Measurements from ENCODE around the gene GIMAP4.
"Not testable (repeated sequence)": the region's sequence is repeated elsewhere in the genome, so short reads cannot be mapped to it uniquely, and the experiment has no call there.

The GIMAP4 gene

DNA sequence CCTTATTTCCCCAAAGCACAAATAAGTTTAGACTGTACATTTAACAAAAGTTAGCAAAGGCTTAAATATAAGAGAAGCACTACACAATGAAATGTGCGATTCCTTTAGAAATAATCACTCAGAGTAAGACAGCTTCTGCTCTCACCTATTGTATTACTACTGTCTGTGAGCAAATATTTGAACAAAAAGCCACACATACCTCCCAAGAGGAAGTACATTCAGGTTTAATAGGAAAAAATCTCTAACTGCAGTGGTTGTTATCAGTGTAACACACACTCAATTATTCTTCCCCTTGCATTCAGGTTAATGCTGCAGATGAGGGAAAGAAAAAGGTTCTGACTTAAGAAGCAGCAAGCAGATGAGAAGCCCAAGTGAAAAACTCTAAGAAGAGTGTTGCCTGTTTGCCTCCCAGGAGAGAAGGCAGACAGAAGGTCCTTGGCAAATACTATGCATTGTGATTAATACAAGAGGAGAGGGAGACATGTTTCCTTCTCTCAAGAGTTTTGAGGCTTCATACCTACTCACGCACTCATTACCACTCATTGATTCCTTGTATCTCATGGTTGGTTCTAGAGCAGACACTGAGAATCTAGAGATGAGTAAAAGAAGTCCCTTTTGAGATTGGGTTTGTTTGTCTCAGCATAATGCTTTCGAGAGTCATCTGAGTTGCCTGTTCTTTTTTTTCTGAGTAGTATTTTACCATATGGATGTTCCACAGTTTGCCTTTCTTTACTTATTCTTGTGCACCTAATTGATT, 13.6 kb downstream of the GIMAP4 start:
- no peak for DNase-seq (ENCODE audit: low read depth, low spot score)

- DNase-seq (ENCODE audit: low read depth, low spot score), result no peak
These were observed 18.0 kb downstream of the GIMAP4 start for GRCh38 chr7:150585199-150585598.

DNA sequence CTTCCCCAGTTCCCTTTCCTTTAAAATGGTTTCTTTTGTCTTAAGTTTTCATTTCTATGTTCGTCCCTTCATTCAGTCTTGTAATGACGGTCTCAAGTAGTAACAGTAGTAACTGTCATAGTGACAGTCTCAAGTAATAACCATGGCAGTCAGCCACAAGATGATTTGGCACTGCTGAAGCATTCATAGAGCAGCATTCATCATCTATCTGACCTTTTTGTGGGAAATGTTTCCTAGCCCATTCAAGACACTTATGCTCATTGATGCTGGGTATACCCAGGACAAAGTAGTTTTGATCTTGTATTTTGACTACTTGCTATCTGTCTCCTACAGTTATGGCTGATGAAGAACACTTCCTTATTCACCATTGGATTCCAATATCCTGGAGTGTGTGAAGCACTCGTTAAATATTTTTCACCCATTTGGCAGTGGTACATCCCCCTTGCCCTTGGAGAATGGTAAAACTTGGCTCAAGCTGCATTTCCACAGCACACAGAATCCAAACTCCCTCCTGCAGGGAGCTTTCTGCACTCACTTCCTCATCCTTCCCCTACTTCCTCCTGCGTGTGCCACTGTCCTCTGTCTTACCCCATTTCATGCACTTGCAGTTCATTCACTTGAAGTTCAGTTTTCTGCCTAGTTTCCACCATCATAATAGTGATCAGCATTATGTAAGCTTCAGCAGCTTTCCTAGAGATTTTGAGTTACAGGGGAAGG, 19.0 kb downstream of the GIMAP4 start:
- no peak for DNase-seq (ENCODE audit: low read depth, low spot score)

GRCh38 chr7:150586785-150587152, 19.6 kb downstream of the GIMAP4 start:
- no peak for DNase-seq (ENCODE audit: low read depth, low spot score)

- no peak for DNase-seq (ENCODE audit: low read depth, low spot score)
These were observed 20.4 kb downstream of the GIMAP4 start for GRCh38 chr7:150587551-150587950.

DNA sequence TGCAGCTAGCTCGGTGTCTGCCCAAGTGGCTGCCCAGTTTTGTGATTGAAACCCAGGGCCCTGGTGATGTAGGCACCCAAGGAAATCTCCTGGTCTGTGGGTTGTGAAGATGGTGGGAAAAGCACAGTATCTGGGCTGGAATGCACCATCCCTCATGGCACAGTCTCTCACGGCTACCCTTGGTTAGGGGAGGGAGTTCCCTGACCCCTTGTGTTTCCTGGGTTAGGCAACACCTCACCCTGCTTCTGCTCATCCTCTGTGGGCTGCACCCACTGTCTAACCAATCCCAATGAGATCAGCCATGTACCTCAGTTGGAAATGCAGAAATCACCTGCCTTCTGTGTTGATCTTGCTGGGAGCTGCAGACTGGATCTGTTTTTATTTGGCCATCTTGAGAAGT, 27.6 kb downstream of the GIMAP4 start:
- no peak for DNase-seq (ENCODE audit: low read depth, low spot score)

DNA sequence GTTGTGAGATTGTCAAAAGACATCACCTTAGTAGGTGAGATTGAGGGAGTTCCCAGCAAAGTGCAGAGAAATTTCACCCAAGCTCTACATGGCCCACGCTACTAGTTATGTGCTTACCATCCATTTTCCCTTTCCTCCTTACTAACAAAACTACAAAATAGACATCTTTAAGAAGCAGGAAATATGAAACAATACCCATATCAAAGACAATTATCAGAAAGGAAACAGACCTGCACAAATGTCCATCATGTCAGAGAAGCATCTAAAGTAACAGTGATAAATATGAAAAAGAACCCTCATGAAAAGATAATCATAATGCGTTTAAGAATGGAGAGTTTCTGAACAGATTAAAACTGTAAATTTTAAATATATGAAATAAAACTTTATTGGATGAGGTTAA, 28.2 kb downstream of the GIMAP4 start:
- no peak for DNase-seq (ENCODE audit: low read depth, low spot score)

DNA sequence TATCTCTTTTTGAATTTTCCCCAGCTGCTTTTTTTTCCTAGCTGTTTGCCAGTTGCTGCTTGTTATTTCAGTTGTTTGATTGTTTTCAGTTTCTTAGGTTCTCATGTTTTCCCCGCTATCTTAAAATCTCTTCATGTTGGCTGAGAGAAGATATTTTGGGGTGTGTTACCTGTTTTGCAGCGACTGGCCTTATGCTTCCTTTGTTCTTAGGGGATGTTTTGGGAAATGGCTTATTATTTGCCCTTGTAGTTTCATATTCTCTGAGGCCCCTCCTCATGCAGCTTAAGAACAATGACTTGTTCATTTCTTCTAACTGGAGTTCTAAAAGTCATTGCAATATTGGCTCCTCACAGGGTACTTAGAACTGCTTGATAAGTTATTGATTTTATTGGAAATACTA, 36.4 kb downstream of the GIMAP4 start:
- not testable (repeated sequence) for DNase-seq (ENCODE audit: low read depth, low spot score)

GRCh38 chr7:150610233-150610632, 43.0 kb downstream of the GIMAP4 start:
- no peak for DNase-seq (ENCODE audit: low read depth, low spot score)

- DNase-seq (ENCODE audit: low read depth, low spot score), result no peak
These were observed 45.7 kb downstream of the GIMAP4 start for GRCh38 chr7:150612925-150613324.

- no peak for DNase-seq (ENCODE audit: low read depth, low spot score)
These were observed 46.7 kb downstream of the GIMAP4 start for GRCh38 chr7:150613880-150614279.

DNA sequence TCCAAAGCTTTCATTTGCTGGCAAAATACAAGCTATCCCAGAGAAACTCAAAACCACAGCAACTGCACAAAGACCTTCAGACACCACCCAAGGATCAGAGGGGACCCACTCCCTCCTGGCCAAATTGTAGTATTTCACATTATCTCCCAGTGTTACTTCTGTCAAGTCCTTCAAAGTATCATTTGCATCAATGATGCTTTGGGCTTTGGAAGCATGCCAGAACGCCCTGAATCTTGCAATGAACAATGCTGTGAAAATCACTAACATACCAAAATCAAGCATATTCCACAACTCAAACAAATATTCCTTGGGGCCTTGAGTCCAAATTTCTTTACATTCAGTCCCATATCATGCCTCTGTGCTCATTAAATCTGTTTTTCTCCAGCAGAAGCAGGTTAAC, 47.2 kb downstream of the GIMAP4 start:
- not testable (repeated sequence) for DNase-seq (ENCODE audit: low read depth, low spot score)

DNA sequence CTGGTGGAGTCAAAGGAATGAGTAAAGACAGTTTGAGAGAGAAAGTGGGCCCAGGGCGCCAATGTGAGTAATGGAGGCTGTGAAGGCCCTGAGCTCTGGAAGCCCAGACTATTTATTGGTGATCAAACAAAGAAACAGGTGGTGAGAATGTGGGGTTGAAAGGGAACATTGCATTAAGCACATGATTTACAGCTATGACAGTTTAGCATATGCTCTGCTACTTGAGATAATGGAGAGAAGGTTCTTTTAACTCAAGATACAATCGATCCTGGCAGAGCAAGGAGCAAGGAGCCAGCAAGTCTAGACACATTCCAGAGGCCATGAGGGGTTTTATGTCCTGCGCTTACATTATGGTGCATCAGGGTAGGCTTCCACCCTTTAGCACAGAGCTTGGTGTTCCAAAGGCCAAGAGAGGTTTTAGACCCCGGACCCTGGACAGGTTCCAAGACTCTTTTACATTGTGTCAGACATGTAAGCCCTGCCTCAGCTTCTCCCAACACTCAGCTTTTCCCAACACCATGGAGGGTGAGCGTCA, 48.1 kb downstream of the GIMAP4 start:
- not testable (repeated sequence) for DNase-seq (ENCODE audit: low read depth, low spot score)

DNA sequence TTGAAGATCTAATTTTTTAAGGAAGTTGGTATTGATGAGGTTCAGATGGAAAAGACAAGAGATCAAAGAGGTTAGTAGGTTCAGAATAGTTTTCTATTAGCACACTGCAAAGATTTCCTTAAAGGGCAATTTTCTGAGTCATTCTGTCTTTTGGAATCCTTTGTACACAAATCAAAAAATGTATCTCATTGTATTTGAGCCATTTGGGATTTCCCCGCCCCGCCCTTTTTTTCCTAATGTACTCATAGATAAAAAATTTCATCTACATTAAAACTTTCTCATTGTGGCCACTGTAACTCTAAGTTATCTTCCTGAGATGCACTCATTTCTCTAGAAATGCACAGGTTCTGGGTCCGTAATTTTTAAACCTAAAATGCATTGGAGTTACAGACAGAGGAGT, 52.9 kb downstream of the GIMAP4 start:
- DNase-seq (ENCODE audit: low read depth, low spot score), result no peak

DNA sequence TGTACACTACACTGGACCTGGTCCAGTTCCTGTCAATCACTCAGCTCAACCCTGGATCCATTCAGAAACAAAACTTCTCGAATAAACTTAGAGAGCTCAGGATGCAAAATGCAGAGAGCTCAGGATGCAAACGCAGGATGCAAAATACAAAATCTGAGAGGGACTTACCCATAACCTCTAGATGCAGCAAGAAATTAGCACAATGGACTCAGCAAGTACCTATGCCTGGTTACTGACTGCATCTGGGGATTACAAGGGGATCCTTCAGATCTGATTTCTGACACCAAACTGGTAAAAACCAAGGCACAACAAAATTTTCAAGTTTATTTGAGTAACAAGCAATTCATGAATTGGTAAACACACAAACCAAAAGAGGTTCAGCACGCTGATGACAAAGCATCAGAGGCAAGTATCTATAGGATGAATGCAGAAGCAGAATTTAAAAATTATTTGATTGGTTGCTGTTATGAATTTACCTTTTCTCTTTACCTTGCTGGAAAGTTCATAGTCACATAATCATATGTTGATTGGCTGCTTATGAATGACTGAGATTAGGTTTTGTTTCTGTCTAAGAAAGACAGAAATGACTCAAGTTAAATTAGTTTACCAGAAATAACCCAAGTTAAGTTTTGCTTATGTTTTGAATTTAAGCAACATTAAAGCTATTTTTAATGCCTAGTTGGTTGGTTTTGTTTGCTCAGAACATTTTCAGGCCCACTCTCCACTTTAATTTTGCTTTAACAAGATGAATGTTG, 53.6 kb downstream of the GIMAP4 start:
- no peak for DNase-seq (ENCODE audit: low read depth, low spot score)

GRCh38 chr7:150621376-150621775, 54.2 kb downstream of the GIMAP4 start:
- no peak for DNase-seq (ENCODE audit: low read depth, low spot score)

Data from brain pericyte (primary cell).